ENCODE results near the gene CREB3L1.

- TF ChIP-seq CHD2 (IDR thresholded peaks at IDR 0.05; ENCODE audit: low read depth, low read length) (no peak), ZNF101 (CRISPR knock-in tag; IDR thresholded peaks at IDR 0.05; ENCODE audit: borderline replicate concordance, low read depth) (no peak), ZFP82 (CRISPR knock-in tag; IDR thresholded peaks at IDR 0.05; ENCODE audit: borderline replicate concordance) (no peak), TCF7 (IDR thresholded peaks at IDR 0.05; ENCODE audit: low read depth) (no peak), DDIT3 (CRISPR knock-in tag; IDR thresholded peaks at IDR 0.05) (no peak), HIVEP1 (CRISPR knock-in tag; IDR thresholded peaks at IDR 0.05) (no peak), HNRNPH1 (optimal IDR thresholded peaks at IDR 0.05; ENCODE audit: low read depth, low read length) (no peak), ZNF569 (CRISPR knock-in tag; IDR thresholded peaks at IDR 0.05; ENCODE audit: borderline replicate concordance) (no peak)
These were observed 5.3 kb upstream of the CREB3L1 start for GRCh38 chr11:46271875-46272815.
